ENCODE measurements around the gene CACNA2D2. TPM values are rescaled to one million over a fixed set of nuclear protein-coding genes. Genes with fewer than 3 reads are reported as not detected.
A peak's percentile ranks its signal among the peaks of the same experiment; 100 is the strongest.

The CACNA2D2 gene
- total and polyA plus RNA-seq, 2 of the 13 experiments (the other 11 are each of a cell fraction or from before 2014, with no cell fraction given): not detected

DNA sequence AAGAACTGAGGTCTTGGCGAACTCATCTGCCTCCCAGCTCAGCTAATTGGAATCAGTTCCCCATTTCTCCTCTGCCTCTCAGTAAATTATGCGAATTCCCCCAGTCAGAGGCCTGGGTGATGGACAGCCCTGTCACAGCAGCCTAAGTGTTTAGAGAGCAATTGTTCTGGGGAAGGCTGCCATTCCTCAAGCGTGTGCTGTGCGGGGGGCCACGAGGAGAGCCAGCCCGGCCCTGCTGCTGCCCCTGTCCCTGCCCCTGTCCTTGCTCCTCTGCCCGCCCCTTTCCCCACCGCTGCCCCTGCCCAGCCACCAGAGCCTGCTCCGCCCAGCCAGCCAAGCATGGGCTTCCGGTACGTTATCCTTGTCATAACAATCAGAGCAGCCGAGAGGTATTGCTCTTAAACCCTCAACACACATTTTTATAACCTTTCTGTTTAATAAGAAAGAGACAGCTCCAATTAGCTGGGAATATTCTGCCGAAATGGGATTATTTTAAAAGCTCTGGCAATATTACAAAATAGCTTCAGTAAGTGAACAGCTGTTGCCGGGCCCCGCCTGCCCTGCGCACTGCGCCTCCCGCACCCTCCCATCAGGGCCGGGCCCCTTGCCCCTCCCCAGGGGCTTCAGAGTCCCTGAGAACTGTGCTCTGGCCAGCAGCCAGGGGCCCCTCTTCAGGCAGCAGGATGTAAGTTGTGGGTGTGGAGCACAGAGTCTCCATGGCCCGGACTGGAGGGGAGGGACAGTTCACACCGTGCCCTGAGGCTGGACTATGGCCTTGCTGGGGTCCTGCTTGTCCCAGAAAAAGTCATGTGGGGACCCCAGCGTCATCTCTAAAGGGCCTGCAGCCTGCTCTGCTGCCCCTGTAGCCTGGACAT, 12.4 kb upstream of the CACNA2D2 start (continued):
- TF ChIP-seq, protein P1, sequence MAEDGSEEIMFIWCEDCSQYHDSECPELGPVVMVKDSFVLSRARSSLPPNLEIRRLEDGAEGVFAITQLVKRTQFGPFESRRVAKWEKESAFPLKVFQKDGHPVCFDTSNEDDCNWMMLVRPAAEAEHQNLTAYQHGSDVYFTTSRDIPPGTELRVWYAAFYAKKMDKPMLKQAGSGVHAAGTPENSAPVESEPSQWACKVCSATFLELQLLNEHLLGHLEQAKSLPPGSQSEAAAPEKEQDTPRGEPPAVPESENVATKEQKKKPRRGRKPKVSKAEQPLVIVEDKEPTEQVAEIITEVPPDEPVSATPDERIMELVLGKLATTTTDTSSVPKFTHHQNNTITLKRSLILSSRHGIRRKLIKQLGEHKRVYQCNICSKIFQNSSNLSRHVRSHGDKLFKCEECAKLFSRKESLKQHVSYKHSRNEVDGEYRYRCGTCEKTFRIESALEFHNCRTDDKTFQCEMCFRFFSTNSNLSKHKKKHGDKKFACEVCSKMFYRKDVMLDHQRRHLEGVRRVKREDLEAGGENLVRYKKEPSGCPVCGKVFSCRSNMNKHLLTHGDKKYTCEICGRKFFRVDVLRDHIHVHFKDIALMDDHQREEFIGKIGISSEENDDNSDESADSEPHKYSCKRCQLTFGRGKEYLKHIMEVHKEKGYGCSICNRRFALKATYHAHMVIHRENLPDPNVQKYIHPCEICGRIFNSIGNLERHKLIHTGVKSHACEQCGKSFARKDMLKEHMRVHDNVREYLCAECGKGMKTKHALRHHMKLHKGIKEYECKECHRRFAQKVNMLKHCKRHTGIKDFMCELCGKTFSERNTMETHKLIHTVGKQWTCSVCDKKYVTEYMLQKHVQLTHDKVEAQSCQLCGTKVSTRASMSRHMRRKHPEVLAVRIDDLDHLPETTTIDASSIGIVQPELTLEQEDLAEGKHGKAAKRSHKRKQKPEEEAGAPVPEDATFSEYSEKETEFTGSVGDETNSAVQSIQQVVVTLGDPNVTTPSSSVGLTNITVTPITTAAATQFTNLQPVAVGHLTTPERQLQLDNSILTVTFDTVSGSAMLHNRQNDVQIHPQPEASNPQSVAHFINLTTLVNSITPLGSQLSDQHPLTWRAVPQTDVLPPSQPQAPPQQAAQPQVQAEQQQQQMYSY (CRISPR knock-in tag; IDR thresholded peaks at IDR 0.05): peak; percentile 98
- TF ChIP-seq ZNF350 (CRISPR knock-in tag; IDR thresholded peaks at IDR 0.05; ENCODE audit: borderline replicate concordance, low read depth) (peak; percentile 41; the same call in 1 of the 2 replicates), NR2F6 (IDR thresholded peaks at IDR 0.05) (no peak), NR2F6 (CRISPR knock-in tag; IDR thresholded peaks at IDR 0.05) (no peak), SOX6 (IDR thresholded peaks at IDR 0.05) (no peak), SOX6 (CRISPR knock-in tag; IDR thresholded peaks at IDR 0.05) (peak; percentile 30; the same call in 1 of the 2 replicates), ZBTB1 (CRISPR knock-in tag; IDR thresholded peaks at IDR 0.05; ENCODE audit: borderline replicate concordance) (no peak), ZSCAN9 (CRISPR knock-in tag; IDR thresholded peaks at IDR 0.05; ENCODE audit: borderline replicate concordance) (no peak), ZSCAN22 (CRISPR knock-in tag; IDR thresholded peaks at IDR 0.05) (no peak), HNF4A (CRISPR knock-in tag; IDR thresholded peaks at IDR 0.05) (peak; percentile 67; the same call in 1 of the 2 replicates), ZNF263 (CRISPR knock-in tag; IDR thresholded peaks at IDR 0.05) (peak; percentile 34; the same call in 1 of the 2 replicates), PCBP1 (IDR thresholded peaks at IDR 0.05; ENCODE audit: borderline replicate concordance, low read depth, low read length) (no peak), POLR2AphosphoS2 (IDR thresholded peaks at IDR 0.05; ENCODE audit: low read depth, low read length) (no peak)
- TF ChIP-seq, protein P2, sequence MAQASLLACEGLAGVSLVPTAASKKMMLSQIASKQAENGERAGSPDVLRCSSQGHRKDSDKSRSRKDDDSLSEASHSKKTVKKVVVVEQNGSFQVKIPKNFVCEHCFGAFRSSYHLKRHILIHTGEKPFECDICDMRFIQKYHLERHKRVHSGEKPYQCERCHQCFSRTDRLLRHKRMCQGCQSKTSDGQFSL (CRISPR knock-in tag; IDR thresholded peaks at IDR 0.05): peak; percentile 33; the same call in 1 of the 2 replicates
- TF ChIP-seq, protein P3, sequence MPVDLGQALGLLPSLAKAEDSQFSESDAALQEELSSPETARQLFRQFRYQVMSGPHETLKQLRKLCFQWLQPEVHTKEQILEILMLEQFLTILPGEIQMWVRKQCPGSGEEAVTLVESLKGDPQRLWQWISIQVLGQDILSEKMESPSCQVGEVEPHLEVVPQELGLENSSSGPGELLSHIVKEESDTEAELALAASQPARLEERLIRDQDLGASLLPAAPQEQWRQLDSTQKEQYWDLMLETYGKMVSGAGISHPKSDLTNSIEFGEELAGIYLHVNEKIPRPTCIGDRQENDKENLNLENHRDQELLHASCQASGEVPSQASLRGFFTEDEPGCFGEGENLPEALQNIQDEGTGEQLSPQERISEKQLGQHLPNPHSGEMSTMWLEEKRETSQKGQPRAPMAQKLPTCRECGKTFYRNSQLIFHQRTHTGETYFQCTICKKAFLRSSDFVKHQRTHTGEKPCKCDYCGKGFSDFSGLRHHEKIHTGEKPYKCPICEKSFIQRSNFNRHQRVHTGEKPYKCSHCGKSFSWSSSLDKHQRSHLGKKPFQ (CRISPR knock-in tag; IDR thresholded peaks at IDR 0.05; ENCODE audit: insufficient replicate concordance): peak; percentile 100

Measured in HepG2 (cell line).